OCI-LY1 (cell line): ENCODE measurements around the gene CANT1.

Experiments used
- H2AFZ ChIP-seq: fragments of 200-600 bp; sonication (generic), shearing (Covaris generic); 2 replicates; pipeline ENCODE4 v1.6.0; 2014; ENCODE audit warnings: antibody characterized with exemption, mild to moderate bottlenecking, low read length
- H3F3A ChIP-seq: fragments of 200-600 bp; sonication (generic), shearing (Covaris generic); 2 replicates; pipeline ENCODE4 v1.6.0; 2014; ENCODE audit warnings: mild to moderate bottlenecking, antibody characterized with exemption, low read length, moderate library complexity; ENCODE audit not compliant: insufficient read depth
- H3K27ac ChIP-seq: fragments of 200-600 bp; sonication (generic); 2 replicates; pipeline ENCODE4 v1.5.1; 2014; ENCODE audit warnings: low read length, mixed run types, mild to moderate bottlenecking, low read depth; ENCODE audit not compliant: poor library complexity, severe bottlenecking
- H3K27me3 ChIP-seq: fragments of 200-600 bp; sonication (generic); 2 replicates; pipeline ENCODE4 v1.6.0; 2014; ENCODE audit warnings: antibody characterized with exemption, mild to moderate bottlenecking, low read length, moderate library complexity; ENCODE audit not compliant: insufficient read depth
- H3K36me3 ChIP-seq: fragments of 200-600 bp; sonication (generic); 2 replicates; pipeline ENCODE4 v1.6.1; 2014; ENCODE audit warnings: mild to moderate bottlenecking, antibody characterized with exemption, low read length, moderate library complexity, mixed read lengths; ENCODE audit not compliant: insufficient read depth
- H3K4me1 ChIP-seq: fragments of 200-600 bp; sonication (generic); 2 replicates; pipeline ENCODE4 v1.5.1; 2014; ENCODE audit warnings: mild to moderate bottlenecking, low read length, moderate library complexity; ENCODE audit not compliant: insufficient read depth, severe bottlenecking
- H3K4me2 ChIP-seq: fragments of 200-600 bp; sonication (generic), shearing (Covaris generic); 2 replicates; pipeline ENCODE4 v1.6.1; 2014; ENCODE audit warnings: low read length
- H3K4me3 ChIP-seq: fragments of 200-600 bp; sonication (generic); 2 replicates; pipeline ENCODE4 v1.5.1; 2014; ENCODE audit warnings: low read length, low read depth, mild to moderate bottlenecking, mixed read lengths; ENCODE audit not compliant: poor library complexity, severe bottlenecking
- H3K79me2 ChIP-seq: fragments of 200-600 bp; shearing (Covaris generic); 2 replicates; pipeline ENCODE4 v1.6.1; 2016; ENCODE audit warnings: mixed run types, low read length, mixed read lengths; ENCODE audit not compliant: insufficient read depth
- H3K9ac ChIP-seq: fragments of 200-600 bp; sonication (generic), shearing (Covaris generic); 2 replicates; pipeline ENCODE4 v1.6.1; 2014; ENCODE audit warnings: mild to moderate bottlenecking, low read length, mixed read lengths
- H3K9me2 ChIP-seq: fragments of 200-600 bp; sonication (generic), shearing (Covaris generic); 2 replicates; pipeline ENCODE4 v1.6.1; 2014; ENCODE audit warnings: low read depth, mild to moderate bottlenecking, low read length, mixed read lengths
- H3K9me3 ChIP-seq: fragments of 200-600 bp; shearing (Covaris generic); 2 replicates; pipeline ENCODE4 v1.6.1; 2014; ENCODE audit warnings: low read length, mixed read lengths
- H4K20me1 ChIP-seq: fragments of 200-600 bp; sonication (generic), shearing (Covaris generic); 2 replicates; pipeline ENCODE4 v1.6.0; 2016; ENCODE audit warnings: mild to moderate bottlenecking, low read length; ENCODE audit not compliant: insufficient read depth
- EZH2 ChIP-seq: fragments of 200-600 bp; sonication (generic), shearing (Covaris generic); IDR thresholded peaks from 2 replicates; pipeline ENCODE4 v1.8.0; 2017; ENCODE audit warnings: borderline replicate concordance, mixed run types, mild to moderate bottlenecking, antibody characterized with exemption, low read length, moderate library complexity, mixed read lengths
- TF ChIP-seq, protein P1 (sequence below): fragments of 200-600 bp; sonication (generic), shearing (Covaris generic); IDR thresholded peaks from 2 replicates; pipeline ENCODE4 v1.5.1; 2017; ENCODE audit warnings: mild to moderate bottlenecking, antibody characterized with exemption, low read length, moderate library complexity, mixed read lengths

CANT1 gene

DNA sequence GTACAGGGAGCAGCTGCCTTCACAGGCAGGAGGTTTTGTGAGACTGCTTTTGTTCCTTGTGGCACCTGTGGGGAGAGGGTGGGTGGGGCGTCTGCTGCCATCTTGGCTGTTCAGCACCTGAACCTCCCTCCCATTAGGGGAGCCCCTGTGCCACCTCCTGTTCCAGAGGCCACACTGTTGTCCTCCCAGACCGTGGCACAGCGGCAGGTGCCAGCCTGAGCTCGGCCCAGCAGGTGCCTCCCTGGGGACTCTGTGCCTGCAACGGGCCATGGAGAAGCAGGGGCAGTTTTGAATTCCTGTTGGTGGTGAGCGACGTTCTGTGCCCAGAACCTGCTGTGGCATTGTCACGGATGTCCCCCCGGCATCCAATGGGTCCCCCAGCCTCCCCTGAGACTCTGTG is 39.7 kb downstream of the CANT1 start:
- TF ChIP-seq, protein P1, sequence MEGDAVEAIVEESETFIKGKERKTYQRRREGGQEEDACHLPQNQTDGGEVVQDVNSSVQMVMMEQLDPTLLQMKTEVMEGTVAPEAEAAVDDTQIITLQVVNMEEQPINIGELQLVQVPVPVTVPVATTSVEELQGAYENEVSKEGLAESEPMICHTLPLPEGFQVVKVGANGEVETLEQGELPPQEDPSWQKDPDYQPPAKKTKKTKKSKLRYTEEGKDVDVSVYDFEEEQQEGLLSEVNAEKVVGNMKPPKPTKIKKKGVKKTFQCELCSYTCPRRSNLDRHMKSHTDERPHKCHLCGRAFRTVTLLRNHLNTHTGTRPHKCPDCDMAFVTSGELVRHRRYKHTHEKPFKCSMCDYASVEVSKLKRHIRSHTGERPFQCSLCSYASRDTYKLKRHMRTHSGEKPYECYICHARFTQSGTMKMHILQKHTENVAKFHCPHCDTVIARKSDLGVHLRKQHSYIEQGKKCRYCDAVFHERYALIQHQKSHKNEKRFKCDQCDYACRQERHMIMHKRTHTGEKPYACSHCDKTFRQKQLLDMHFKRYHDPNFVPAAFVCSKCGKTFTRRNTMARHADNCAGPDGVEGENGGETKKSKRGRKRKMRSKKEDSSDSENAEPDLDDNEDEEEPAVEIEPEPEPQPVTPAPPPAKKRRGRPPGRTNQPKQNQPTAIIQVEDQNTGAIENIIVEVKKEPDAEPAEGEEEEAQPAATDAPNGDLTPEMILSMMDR = no peak
- no peak for TF ChIP-seq EZH2
- Histone ChIP-seq H2AFZ (no peak overlapping the region), H3K4me2 (no peak overlapping the region), H3K9me3 (no peaks in the 10 kb centered on the region), H3K9ac (no peak overlapping the region), H3K79me2 (no peaks in the 10 kb centered on the region), H4K20me1 (no peaks in the 10 kb centered on the region), H3K4me1 (no peaks in the 10 kb centered on the region), H3K36me3 (no peaks in the 10 kb centered on the region), H3K27me3 (peaks cover 4% of the 10 kb centered on the region; the same call in 1 of the 2 replicates), H3K9me2 (no peaks in the 10 kb centered on the region), H3K27ac (no peak overlapping the region), H3F3A (no peaks in the 10 kb centered on the region), H3K4me3 (no peak overlapping the region)

DNA sequence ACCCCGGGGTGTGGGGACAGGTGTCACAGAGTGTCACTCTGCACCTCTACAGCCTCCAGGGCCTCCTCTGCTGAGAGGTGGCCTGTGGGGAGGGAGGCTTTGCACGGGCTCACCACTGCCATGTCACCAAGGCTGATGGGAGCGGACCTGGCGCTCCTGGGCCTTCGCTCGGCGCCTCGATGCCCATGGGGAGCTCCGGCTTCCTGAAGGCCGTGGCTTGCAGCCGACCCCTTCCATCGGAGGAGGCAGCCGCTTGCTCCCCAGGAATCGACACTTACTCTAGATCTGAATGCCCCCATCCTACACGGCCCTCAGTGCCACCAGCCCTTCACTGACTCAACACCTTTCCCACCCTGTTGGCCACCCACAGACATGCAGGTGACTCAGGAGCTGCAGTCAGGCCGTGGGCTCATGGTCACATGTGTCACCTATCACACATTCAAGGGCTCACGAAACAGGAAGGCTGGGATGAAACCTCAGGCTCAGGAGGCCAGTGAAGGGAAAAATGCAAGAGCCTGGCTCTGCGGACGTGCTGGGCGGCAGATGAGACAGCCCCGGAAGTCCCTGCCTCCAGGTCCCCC is 41.7 kb downstream of the CANT1 start:
- Histone ChIP-seq H3K4me1 (no peaks in the 10 kb centered on the region), H3K36me3 (no peaks in the 10 kb centered on the region), H3K27ac (no peak overlapping the region), H3K79me2 (no peaks in the 10 kb centered on the region), H4K20me1 (no peaks in the 10 kb centered on the region), H3K9me2 (no peaks in the 10 kb centered on the region), H3F3A (no peaks in the 10 kb centered on the region), H3K4me3 (no peak overlapping the region), H3K9me3 (no peaks in the 10 kb centered on the region), H3K9ac (no peak overlapping the region), H3K27me3 (peaks cover 4% of the 10 kb centered on the region; the same call in 1 of the 2 replicates), H3K4me2 (no peak overlapping the region), H2AFZ (no peak overlapping the region)
- TF ChIP-seq, protein P1 = no peak
- no peak for TF ChIP-seq EZH2

DNA sequence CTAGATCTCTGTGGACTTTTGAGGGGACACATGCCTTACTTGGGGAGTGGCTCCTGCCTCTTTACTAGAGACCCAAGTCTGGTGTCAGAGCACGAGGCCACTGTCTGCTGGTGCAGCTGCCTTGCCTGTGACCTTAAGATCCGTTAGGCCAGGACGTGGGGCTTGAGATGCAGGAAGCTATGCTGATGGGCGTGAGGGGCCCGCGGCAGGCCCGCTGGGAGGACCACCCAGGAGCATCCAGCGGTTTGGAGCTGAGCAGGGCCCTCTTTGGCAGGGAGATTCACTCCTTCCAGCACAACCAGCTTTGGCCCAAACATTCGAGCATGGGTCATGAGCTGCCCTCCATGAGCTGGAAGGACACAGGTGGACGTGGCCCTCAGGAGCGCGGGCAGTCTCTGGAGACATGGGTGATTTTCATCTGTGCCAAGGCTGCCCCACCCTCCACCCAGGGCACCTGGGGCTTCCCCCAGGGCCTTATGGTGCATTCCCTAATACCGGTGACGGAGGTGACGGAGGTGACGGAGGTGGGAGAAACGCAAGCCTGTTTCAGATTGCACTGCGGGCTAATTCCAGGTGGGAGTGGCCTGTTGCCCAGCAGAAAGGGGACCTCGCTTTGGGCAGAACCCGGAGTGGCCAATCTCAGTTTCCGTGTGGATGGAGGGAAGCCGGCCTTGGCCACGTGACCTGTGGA is 42.5 kb downstream of the CANT1 start:
- no peaks in the 10 kb centered on the region for H3K36me3 ChIP-seq
- no peak overlapping the region for H3K4me2 ChIP-seq
- H3K4me1 ChIP-seq = no peaks in the 10 kb centered on the region
- no peak overlapping the region for H3K9ac ChIP-seq
- no peak overlapping the region for H2AFZ ChIP-seq
- TF ChIP-seq EZH2 = no peak
- TF ChIP-seq, protein P1 = no peak
- no peaks in the 10 kb centered on the region for H3K9me2 ChIP-seq
- no peaks in the 10 kb centered on the region for H4K20me1 ChIP-seq
- H3F3A ChIP-seq = no peaks in the 10 kb centered on the region
- no peaks in the 10 kb centered on the region for H3K79me2 ChIP-seq
- no peak overlapping the region for H3K27ac ChIP-seq
- no peak overlapping the region for H3K4me3 ChIP-seq
- peaks cover 4% of the 10 kb centered on the region; the same call in 1 of the 2 replicates for H3K27me3 ChIP-seq
- H3K9me3 ChIP-seq = no peaks in the 10 kb centered on the region
